ENCODE measurements around the gene PRR5L.

PRR5L gene

DNA sequence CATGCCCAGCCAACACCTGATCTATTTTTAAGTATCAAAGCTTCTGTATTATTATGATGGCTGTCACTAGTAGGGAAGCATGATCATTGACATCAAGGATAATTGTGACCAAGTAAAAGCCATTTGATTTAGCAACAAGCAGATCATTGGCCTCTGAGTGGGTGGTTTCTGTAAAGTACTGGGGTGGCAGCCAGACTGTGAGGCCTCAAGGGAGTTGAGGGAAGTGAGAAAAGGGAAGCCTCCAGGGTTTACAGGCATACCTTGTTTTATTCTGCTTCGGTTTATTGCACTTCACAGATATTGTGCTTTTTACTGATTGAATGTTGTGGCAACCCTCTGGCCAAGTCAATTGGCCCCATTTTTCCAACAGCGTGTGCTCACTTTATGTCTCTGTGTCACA lies 60.1 kb downstream of the PRR5L start:
- no peak for ATAC-seq
- Mint-ChIP-seq H3K4me1 (peaks cover 60% of the 10 kb centered on the region), H3K27ac (no peak overlapping the region)

DNA sequence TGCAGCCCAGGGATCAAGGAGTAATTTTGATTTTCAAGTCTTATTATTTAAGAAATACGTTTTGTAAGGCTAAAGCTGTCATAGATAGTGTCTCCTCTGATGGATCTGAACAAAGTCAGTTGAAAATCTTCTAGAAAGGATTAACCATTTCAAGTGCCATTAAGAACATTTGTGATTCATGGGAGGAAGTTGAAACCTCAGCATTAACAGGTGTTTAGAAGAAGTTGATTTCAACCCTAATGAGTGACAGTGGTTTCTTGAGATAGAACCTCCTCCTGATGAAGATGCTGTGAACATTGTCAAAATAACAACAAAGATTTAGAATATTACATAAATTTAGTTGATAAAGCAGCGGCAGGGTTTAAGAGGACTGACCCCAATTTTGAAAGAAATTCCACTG lies 61.7 kb downstream of the PRR5L start:
- H3K4me1 Mint-ChIP-seq, result peaks cover 63% of the 10 kb centered on the region
- peaks cover 72% of the 10 kb centered on the region for H3K27me3 Mint-ChIP-seq
- H3K27ac Mint-ChIP-seq, result no peak overlapping the region
- no peak for ATAC-seq
- H3K9me3 Mint-ChIP-seq, result no peaks in the 10 kb centered on the region
- DNase-seq, result no peak
- no peak overlapping the region for H3K4me3 Mint-ChIP-seq

More for the DNA sequence above, 60.1 kb downstream of the PRR5L start:
- H3K4me3 Mint-ChIP-seq, result no peak overlapping the region
- H3K9me3 Mint-ChIP-seq, result no peaks in the 10 kb centered on the region
- H3K27me3 Mint-ChIP-seq, result peaks cover 69% of the 10 kb centered on the region
- DNase-seq, result no peak

DNA sequence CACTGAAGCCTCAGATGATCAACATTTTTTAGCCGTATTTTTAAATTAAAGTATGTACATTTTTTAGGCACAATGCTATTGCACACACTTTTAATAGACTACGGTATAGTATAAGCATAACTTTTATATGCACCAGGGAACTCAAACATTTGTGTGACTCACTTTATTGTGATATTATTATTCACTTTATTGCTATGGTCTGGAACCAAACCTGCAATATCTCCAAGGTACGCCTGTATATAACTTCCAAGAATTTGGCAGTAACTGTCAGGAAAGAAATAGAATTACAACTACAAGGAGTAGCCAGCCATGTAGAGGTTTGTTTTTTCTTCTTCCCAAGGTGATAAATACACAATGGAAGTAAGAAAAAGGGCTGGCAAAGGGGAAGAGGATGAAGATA lies 62.3 kb downstream of the PRR5L start:
- ATAC-seq (no peak), DNase-seq (no peak)
- Mint-ChIP-seq H3K4me1 (peaks cover 63% of the 10 kb centered on the region), H3K4me3 (no peak overlapping the region), H3K27ac (no peak overlapping the region), H3K9me3 (no peaks in the 10 kb centered on the region), H3K27me3 (peaks cover 72% of the 10 kb centered on the region)

DNA sequence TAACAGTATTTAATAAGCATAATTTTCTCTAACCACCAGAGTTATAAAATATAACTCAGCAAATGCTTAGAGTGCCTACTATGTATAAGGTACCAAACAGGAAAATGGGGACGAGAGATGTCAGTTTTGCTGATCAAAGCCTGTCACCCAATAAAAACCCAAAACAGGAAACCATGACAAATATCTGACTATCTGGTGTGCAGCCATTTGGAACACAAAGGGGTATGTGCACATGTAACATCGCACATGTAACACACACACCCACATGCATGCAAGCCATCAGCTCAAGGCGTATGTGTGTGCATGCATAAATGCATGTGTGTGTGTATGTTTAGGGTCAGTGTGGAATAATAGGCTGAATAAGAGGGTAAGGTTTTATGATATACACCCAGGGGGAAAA lies 64.2 kb downstream of the PRR5L start:
- H3K4me3 Mint-ChIP-seq, result no peak overlapping the region
- DNase-seq, result no peak
- peaks cover 84% of the 10 kb centered on the region for H3K27me3 Mint-ChIP-seq
- H3K9me3 Mint-ChIP-seq, result no peaks in the 10 kb centered on the region
- peaks cover 53% of the 10 kb centered on the region for H3K4me1 Mint-ChIP-seq
- no peak overlapping the region for H3K27ac Mint-ChIP-seq
- peak; percentile 20 for ATAC-seq

DNA sequence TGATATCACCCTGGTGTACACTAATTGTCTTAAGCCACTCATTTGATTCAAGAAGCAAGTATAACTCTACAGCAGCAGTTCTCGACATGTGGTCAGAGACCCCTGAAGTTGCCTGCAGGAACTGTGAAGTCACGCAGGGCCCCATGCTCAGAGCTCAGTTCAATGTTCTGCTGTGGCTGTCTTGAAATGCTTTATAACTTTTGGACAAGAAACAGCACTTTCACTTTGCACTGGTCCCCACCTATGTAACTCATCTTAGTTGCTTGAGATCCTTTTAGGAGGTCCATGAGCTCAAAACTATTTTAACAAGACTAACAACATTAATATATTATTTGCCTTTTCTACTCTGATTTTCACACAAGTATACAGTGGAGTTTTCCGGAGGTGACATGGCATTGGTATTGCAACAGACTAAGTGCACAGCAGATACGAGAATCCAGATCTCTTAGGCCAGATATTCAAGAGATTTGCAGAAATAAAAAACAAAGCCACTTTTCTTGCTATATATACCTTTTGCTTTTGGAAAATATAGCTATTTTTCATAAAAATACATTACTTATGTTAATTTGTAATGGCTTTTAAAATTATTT lies 64.8 kb downstream of the PRR5L start:
- peaks cover 49% of the 10 kb centered on the region for H3K4me1 Mint-ChIP-seq
- DNase-seq (no peak), ATAC-seq (peak; percentile 18)
- H3K9me3 Mint-ChIP-seq, result no peaks in the 10 kb centered on the region
- no peak overlapping the region for H3K27ac Mint-ChIP-seq
- H3K4me3 Mint-ChIP-seq, result no peak overlapping the region
- peaks cover 87% of the 10 kb centered on the region for H3K27me3 Mint-ChIP-seq

DNA sequence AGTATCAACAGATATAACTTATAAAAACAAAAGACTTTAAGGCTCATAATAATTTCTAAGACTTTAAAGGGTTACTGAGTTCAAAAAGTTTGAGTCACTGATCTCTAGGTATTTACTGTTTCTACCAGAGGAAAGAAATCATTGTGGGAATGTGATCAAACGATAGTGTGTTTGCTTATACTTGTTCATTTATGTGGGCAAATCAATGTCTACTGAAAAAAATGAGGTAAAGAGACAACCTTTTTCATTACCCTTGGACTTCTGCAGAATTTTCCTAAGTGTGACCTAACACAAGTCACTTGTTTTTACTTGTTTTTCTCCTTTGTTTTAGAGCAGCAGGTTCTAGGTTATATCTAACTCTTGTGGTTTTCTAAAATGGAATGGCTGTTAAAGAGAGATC lies 65.4 kb downstream of the PRR5L start:
- peak overlapping the region in 1 of 2 donors; percentile 31 for H3K4me3 Mint-ChIP-seq
- H3K4me1 Mint-ChIP-seq, result peaks cover 44% of the 10 kb centered on the region
- ATAC-seq (no peak), DNase-seq (no peak)
- no peaks in the 10 kb centered on the region for H3K9me3 Mint-ChIP-seq
- H3K27me3 Mint-ChIP-seq, result peaks cover 87% of the 10 kb centered on the region
- H3K27ac Mint-ChIP-seq, result no peak overlapping the region

DNA sequence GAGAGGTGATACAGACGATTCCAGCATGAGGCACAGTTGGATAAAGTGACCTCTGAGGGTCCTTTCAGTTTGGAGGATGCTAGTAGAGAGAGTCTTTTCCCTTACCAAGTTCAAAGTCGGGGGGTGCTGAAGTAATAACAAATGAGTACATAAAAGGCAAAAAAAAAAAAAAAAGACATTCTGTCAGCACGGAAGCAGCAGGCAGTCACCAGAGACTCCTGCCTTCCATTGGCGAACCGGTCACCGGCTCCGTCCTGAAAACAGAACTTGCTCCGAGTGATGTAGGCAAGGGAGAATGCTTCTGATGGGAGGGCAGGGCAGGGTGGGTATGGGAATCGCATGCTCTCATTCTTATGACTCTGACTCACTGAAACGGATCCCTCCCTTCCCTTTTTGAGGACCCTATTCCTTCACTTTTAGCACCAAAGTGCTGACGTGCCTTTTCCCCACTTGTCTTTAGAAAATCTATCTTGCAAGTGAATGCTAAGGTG lies 65.9 kb downstream of the PRR5L start:
- Mint-ChIP-seq H3K27ac (no peak overlapping the region), H3K4me3 (peak overlapping the region; percentile 13 to 31), H3K9me3 (no peaks in the 10 kb centered on the region), H3K4me1 (peaks cover 39% of the 10 kb centered on the region), H3K27me3 (peaks cover 84% of the 10 kb centered on the region)
- no peak for ATAC-seq
- no peak for DNase-seq

DNA sequence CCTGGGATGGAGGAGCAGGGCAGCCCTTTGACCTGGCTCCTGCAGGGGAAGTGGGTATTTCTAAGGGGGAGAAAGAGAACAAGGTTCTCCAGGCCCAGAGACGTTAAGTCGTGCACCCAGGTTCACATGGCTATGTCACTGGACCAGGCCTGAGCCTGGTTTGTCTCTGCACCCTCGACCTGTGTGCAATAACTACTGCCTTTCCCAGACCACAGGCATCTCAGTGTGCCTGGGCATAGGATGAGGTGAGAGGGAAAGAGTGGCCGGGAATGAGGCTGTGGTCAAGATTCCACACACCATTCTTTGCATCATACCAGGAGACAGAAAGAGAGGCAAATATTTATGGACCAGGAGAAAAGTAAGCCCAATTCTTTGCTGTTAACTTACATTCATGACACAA lies 66.8 kb downstream of the PRR5L start:
- no peak for ATAC-seq
- Mint-ChIP-seq H3K4me1 (peaks cover 33% of the 10 kb centered on the region), H3K4me3 (peak overlapping the region in 1 of 2 donors; percentile 1), H3K27me3 (peaks cover 84% of the 10 kb centered on the region), H3K27ac (no peak overlapping the region), H3K9me3 (no peaks in the 10 kb centered on the region)
- no peak for DNase-seq

DNA sequence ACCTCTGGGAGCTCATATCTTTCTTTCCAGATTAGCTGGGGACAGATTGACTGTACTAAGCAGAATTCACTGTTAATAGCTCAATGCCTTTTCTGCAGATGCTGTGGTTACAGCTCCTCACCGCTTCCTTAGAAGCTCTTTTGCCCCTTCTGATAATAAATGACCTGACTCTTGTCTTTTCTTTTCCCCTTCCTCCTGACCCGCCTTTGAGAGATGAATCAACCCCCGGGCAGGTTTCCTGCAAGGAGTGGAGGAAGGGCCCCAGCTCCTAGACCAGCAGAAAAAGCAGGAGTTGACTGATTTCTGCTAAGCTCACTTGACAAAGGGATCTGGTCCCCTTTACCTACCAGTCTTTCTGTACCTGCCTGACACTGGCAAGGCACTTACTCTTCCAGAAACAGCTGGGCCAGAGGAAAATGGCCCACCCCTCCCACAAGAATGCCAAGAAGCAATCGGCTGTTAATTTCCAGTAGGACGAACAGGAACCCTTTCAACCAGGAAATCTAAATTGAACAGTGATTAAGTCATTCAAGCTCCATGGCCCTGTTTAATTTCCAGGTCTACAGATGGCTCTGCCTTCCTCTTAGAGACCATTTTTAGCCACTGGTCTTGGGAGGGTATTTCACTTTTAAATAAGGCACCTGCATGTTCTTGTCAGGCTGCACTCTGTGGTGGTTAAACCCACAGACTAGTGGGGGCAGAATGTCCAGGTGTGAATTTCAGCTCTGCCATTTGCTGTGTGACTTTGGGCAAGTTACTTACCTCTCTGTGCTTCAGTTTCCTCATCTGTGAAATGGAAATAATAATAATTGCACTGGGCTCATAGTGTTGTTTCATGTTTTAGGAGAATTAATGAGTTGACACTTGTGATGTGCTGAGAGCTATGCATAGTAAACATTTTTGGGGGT lies 67.5 kb downstream of the PRR5L start:
- no peak overlapping the region for H3K4me3 Mint-ChIP-seq
- H3K4me1 Mint-ChIP-seq, result peaks cover 33% of the 10 kb centered on the region
- H3K9me3 Mint-ChIP-seq, result no peaks in the 10 kb centered on the region
- no peak overlapping the region for H3K27ac Mint-ChIP-seq
- ATAC-seq (no peak), DNase-seq (no peak)
- H3K27me3 Mint-ChIP-seq, result peaks cover 84% of the 10 kb centered on the region

DNA sequence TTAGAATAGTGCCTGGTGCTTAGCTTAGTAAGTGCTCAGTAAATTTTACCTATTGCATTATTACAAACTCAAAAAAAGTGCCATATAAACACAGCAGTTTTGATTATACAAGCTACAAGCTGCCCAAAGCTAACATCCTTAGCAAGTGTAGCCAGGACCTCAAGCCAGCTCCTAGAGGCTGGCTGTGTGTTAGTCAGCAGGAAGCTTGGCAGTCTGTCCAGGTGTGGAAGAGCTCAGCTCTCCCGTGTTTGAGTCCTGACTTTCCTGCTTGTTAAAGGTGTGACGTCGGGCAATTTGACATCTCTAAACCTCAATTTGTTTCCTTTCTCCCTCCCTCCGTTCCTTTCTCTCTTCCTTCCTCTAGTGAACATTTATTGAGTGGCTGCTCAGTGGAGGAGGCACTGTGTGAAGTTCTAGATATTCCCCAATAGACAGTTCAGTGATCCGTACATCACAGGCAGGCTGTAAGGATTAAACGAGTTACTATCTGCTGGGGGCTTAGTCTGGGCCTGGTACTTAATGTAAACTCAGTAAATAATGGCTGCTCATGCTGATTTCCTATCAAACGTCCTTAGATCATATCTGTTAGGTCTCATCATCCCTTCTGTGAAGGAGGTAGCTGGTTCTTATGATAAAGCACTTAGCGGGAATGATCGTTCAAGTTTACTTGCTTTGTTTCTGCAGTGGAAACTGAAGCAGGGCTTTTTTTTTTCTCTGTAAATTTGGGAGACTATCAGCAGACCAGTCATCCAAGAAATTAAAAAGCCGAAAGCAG lies 68.7 kb downstream of the PRR5L start:
- Mint-ChIP-seq H3K27me3 (peaks cover 80% of the 10 kb centered on the region), H3K4me3 (no peak overlapping the region), H3K9me3 (no peaks in the 10 kb centered on the region), H3K4me1 (peaks cover 33% of the 10 kb centered on the region), H3K27ac (no peak overlapping the region)
- no peak for DNase-seq
- ATAC-seq, result no peak

DNA sequence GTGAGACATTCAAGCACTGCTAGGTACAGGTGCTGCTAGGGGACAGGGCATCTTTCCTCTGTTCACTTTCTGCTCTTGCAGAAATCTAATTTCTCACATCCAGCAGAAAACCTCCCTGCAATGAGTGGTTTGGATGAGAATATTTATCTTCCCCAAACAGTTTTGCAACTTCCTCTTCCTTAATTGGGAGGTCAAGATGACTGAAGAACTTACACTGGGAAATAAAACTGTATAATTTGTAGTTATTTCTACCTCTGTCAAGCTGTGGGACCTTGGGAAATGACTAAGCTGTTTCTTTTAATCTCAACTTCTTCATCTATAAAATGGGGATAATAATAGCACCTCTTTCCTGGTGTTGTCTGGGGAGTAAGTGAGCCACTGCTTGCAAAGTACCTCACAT lies 69.8 kb downstream of the PRR5L start:
- peaks cover 84% of the 10 kb centered on the region for H3K27me3 Mint-ChIP-seq
- DNase-seq, result no peak

DNA sequence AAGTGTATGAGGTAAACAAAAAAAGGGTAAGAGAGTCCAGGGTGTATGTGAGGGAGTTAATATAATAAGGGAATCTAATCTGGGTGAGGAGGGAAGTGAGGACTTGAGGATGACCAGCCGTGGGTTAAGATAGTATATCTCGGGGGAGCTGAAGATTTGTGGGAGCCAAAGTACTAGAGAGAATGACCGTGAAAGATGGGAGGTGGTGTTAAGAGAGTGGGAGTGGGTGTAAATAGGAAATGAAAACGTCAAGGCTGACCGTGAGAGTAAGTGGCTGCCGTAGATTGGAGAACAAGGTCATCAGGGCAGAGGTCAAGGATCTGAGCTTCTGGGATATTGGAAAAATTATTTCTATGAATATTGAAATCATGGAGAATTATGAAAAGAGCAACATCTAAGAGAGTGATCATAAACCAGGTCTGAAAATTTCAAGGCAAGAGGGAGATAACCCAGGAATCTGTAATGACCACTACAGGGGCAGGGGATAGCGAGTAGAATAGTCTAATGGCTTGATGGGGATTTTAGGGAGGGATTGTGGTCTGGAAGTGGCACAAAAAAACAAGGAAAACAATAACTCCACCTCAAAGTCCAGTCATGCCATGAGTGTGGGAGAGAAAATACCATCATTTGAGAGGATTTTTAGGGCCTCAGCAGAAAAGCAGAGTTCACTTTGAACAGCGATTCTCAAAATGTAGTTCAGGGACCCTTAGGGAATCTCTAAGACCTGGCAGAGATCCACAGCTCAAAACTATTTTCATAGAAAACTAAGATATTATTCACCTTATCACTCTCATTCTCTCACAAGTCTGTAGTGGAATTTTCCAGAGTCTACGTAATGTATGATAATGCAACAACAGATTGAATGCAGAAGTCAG lies 72.0 kb downstream of the PRR5L start:
- Mint-ChIP-seq H3K27ac (no peak overlapping the region), H3K4me3 (no peak overlapping the region), H3K27me3 (peaks cover 89% of the 10 kb centered on the region), H3K9me3 (no peaks in the 10 kb centered on the region), H3K4me1 (peaks cover 12% of the 10 kb centered on the region)
- ATAC-seq (no peak), DNase-seq (no peak)

More for the DNA sequence above, 69.8 kb downstream of the PRR5L start:
- Mint-ChIP-seq H3K4me1 (peaks cover 28% of the 10 kb centered on the region), H3K27ac (no peak overlapping the region), H3K4me3 (no peak overlapping the region), H3K9me3 (no peaks in the 10 kb centered on the region)
- ATAC-seq, result no peak

DNA sequence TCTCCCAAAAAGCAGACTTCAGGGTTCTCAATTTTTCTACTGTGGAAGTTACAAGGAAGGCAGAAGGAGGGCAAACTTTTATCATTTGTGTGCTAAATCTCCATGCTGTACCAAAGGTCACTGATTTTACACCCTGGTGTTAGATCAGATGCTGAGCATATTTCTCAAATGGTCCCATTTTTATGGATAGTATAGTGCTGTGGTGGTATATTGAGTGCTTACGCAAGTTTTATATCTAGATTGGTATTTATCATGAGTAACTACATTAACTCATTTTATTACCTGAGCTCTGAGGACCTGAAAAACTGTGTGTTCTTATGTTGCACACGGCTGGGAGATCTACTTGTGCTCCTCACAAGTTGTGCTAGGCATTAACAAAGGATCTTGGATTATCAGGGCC lies 75.1 kb downstream of the PRR5L start:
- no peak for ATAC-seq
- Mint-ChIP-seq H3K4me1 (peaks cover 14% of the 10 kb centered on the region), H3K4me3 (no peak overlapping the region), H3K9me3 (no peaks in the 10 kb centered on the region), H3K27me3 (peaks cover 90% of the 10 kb centered on the region), H3K27ac (no peak overlapping the region)
- DNase-seq, result no peak

DNA sequence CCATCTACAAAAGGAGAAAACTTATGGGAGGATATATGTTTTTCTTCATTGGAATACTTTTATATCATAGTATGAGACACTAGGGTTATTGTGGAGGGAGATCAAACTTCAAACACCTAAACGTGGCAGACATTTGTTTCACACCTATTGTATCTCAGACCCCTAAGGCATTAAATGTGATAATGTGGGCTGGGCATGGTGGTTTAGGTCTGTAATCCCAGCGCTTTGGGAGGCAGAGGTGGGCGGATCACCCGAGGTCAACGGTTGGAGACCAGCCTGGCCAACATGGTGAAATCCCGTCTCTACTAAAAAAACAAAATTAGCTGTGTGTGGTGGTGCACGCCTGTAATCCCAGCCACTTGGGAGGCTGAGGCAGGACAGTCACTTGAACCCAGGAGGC lies 75.5 kb downstream of the PRR5L start:
- ATAC-seq, result no peak
- Mint-ChIP-seq H3K4me1 (peaks cover 18% of the 10 kb centered on the region), H3K27me3 (peaks cover 90% of the 10 kb centered on the region), H3K9me3 (no peaks in the 10 kb centered on the region), H3K27ac (no peak overlapping the region), H3K4me3 (no peak overlapping the region)
- DNase-seq, result no peak

All from stimulated activated naive CD8-positive, alpha-beta T cell treated with anti-CD3 and anti-CD28 coated beads, Interleukin-15, amount 100 ng/mL, for 72 hours (primary cell).